NCI-H146 treated with DMSO at 0.1 percent for 48 hours (cell line): ENCODE measurements around the gene ARHGAP44.
"Not testable (repeated sequence)": the region's sequence is repeated elsewhere in the genome, so short reads cannot be mapped to it uniquely, and the experiment has no call there.

Experiments used
- DNase-seq: peaks from one replicate; lab custom pipeline; 2025; ENCODE audit not compliant: unreplicated experiment; lab: John Stamatoyannopoulos, UW

ARHGAP44 gene

DNA sequence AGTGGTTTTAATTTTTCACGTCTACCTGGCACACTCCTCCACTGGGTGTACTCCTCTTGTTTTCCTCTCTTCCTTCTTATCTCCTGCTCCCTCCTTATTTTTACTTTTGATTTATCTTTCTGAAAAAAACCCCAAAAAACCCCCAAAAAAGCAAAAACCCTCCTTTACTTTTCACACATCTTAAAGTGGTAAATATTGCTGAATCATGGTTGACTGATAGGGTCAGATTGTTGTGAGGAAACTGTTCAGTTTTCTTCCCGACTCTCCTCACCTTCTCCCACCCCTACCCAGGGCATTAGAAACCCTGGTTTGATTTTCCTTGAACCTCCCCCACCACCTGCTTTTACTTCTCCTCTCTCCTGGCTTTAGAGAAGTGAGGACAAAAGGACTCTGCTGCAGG is 25.4 kb downstream of the ARHGAP44 start:
- no peak for DNase-seq

DNA sequence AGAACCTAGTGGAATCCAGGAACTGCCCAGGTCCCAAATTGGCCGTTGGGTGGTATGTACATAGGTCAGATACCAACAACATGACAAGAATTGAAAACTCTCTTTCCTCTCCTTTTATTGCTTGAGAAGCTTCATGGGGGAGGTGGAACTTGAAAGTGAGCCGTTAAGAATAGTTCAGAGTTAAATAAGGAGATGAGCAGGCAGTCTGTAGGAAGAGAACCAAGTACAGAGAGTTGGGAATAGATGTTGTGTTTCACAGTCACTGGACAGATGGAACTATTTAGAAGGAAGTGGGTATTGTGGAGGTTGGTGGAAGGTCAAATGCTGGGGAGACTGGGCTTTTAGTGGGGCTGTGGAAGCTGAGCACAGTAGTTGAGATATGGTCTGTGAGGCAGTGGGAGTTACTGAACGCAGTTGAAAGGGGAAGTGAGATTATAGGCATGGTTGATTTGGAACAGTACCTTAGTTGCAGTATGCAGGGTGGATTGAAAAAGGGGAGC is 26.4 kb downstream of the ARHGAP44 start:
- no peak for DNase-seq

DNA sequence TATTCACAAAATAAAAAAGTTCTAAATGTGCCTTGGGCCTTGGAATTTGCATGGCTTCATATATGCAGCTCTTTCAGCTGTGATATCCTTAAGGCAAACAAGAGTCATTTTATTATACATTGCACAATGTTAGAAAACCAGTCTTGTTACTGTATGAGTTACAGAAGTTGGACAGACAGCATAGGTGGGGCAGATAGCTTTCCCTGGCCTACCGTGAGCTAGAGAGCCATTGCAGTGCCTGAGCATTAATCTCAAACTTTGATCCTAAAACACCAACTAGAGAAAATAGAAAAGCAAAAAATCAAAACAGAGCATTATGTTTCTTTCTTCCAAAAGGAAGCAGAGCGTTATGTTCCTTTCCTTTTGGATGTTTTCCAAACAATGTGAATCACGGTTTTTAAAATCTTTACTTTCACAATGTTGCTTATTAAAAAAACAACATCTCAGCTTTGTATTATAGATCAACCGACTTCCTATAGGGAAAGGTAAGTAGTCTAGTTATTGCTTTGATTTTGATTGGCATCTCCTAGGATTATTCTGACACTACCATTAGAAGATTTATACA is 32.2 kb downstream of the ARHGAP44 start:
- no peak for DNase-seq

DNA sequence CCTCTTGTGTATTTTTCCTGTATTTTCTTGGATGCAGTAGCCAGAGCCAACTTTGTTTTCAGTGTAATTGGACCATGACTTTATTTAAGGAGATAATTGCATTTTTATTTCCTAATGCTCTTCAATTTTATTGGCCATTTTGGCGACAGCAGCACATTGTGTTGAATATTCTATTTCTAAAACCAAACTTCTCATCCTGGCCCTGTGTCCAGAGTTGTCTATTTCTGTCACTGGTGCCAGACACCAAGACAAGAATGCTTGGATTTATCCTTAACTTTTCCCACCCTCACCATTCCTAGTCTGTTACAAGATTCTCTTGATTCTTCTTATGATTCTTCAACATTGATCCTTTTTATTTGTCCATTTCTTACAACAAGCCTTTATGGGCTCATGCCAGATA is 37.1 kb downstream of the ARHGAP44 start:
- no peak for DNase-seq

DNA sequence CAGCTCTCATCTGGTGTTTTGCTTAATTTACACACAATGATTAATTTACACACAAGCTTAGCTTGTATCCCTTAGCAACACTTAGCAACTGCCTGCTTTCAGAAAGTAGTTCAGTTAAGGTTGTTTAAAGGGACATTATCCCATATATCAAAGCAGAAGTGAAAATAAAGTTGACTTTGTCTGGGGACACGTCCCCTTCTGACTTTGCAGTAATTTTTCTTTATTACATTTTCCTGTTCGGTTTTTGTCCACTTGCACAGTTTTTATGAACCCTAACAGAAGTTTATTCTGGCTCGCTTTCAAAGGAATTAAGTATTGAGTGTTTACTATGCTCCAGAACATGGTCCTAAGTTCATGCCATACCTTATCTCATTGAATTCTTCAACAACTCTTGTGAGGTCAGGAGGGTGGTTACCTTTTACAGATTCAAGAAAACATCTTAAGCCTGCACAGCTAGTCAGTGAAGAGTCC is 41.5 kb downstream of the ARHGAP44 start:
- DNase-seq: no peak

DNA sequence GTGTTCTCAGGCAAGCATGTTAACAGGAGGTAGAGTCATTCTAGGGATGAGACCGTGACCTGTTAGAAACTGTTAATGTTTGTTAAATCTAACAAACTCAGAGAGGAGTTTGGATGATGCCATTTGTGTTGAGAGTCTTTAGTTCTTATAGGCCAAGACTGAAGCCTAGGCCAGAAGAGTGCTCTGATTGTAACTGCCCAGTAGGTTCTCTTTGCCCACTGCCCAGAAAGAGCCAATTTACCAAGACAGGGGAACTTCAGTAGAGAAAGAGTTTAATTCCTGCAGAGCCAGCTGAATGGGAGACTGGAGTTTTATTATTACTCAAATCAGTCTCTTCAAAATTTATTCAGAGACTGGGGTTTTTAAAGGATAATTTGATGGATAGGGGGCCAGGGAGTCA is 42.5 kb downstream of the ARHGAP44 start:
- no peak for DNase-seq

DNA sequence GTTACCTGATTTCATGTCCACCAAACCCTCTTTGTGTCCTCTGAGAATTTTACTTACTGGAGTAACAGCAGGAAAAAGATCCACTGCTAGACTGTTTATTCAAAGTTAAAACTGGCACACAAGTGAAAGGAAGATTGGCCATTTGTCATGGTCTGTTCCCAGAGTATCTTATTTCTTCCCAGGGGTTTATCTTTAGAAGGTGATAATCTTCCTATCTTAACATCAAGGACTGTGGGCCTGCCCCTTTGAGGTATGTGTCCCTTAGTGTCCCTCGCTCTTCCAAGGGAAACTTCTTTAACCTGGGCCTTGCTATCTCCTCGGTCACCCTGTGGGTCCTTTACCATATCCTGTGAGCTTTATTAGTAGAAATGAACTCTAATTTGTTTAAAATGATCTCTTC is 49.7 kb downstream of the ARHGAP44 start:
- DNase-seq: no peak

DNA sequence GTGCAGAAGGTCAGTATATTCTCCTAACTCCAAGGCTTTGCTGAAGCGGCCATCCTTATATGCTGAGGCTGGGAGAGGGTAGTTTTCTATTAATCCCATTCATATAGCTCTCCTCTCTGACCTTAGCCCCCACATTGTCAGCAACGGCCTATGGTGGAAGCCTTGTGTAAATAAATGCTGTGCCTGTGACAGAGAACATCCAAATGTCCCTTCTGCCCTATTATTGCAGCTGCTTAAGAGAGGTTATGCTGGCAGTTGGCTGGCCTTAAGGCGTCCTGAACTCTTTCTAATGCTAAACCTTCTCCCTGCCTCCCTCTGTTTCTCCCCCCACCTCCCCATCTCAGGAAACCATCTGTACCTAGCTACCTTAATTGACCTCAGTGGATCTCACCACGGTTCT is 53.6 kb downstream of the ARHGAP44 start:
- DNase-seq: no peak

DNA sequence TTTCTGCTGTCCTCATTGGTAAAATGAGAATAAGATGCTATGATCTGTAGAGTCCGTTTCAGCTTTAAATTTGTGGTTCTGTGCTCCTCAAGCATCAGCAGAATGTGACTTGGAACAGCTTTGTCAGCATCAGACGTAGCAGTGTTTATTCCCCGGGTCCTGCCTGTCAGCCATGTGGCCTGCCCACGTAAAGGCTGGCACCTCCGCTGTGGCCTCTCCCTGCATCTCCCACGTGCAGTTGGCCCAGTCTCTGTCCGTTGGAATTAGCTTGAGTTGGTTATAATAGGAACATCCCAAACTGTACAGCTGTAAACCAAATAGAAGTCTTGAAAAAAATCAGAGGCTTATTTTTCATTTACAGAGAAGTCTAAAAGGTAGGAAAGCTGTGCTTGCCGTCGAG is 61.7 kb downstream of the ARHGAP44 start:
- DNase-seq: no peak

DNA sequence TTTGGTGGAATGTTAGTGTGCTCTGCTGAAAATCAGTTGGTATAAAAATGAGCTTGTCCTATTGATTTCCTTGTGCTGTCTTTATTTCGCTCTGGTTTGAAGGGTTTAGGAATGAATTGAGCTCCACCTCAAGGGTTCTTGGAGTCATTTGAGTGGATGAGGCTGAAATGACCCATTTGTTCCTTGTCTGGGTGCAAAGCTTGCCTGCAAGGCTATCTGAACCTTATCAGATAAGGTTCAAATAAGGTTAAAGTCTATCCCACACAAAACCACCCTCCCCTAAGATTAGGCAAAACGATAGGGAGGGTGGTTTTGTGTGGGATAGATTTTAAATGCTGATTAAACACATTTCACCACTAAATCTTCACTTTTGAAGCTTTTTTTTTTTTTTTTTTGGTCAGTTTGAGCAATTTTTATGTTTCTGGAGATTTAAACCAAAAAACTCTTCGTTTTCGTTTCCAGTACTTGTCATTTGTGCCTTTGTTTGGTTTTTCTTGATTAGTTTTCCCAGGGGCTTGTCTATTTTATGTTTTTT is 62.7 kb downstream of the ARHGAP44 start:
- DNase-seq: no peak

DNA sequence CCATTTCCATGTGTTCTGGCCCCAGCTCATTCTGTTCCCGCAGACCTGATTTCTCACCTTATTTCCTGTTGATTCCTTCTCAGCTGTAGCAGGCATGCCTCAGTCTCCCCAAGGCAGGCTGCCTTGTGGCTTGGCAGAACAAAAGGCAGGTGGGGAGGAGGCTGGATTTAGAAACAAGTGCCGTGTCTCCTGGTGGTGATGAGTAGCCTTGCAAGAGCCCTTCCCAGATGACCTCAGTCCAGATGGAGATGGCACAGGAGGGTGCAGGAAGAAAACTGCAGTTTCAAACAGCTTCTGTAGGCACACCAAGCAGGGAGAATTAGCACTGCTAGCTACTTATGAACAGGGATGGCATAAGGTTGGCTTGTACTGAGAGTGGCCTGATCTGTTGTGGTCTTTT is 64.6 kb downstream of the ARHGAP44 start:
- no peak for DNase-seq

DNA sequence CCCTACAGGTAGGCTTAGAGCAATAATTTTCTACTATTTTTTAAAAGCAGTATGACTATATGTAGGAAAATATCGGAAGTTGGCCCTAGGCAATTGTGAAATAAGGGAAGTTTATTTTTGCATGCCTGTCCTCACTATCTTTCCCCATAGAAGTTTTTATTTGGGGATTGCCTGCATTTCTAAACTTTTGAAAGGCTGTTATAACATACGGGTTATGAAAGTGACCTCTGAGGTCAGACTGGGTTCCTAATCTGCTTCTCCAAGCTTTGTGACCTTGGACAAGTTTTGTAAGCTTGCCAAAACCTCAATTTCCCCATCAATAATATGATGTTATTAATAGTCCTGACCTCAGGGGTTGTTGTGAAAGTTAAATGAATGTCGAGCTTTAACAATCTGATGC is 67.1 kb downstream of the ARHGAP44 start:
- DNase-seq: no peak

DNA sequence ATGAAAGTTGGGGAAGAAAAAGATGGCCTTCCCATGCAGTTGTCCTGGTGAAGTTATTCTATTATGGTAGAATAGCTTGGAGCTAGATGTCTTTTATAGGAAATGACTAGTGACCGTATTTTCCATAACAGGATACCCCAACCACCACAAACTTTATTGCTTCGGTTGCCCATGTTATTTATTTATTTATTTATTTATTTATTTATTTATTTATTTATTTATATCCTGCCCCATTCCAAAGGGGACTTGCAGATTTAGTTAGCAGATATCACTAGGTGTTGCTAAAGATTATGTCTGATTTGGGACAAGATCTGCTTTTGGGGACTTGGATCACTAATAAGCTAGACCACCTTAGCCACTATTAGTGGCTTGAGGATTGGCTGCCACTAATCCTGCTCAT is 68.3 kb downstream of the ARHGAP44 start:
- no peak for DNase-seq

DNA sequence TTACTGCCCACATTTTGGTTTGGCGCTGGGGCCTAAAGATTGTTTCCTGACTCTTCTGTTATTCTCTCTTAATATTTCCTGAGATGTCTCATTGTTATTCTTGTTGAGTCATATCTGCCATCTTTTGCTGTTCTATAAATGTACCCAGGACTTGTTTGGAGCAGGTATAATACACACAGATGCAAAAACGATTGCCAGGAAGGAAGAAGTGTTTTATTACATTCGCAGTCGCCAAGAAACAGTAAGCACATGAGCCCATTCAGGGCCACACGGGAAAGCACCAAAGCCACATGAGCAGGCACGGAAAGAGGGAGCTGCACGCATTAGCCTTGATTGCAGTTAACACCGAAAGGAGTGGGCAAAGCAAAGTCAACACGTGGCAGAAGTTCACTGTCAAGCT is 70.2 kb downstream of the ARHGAP44 start:
- DNase-seq: no peak

DNA sequence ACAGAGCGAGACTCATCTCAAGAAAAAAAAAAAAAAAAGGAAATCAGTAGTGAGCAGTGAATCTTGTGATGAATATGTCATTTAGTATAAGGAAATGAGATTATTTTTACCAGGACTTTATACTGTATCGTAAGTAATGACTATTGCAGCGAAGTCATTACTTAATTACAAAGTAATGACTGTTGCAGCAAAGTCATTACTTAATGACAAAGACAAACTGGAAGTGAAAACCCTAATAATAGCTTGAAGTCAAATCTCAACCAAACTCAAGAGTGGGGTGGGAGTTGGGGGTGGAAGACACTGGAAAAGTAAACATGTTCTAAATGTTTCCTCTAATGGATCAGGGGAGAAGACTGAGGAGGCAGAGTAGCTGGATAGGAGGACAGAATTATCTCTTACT is 76.5 kb downstream of the ARHGAP44 start:
- DNase-seq: no peak

DNA sequence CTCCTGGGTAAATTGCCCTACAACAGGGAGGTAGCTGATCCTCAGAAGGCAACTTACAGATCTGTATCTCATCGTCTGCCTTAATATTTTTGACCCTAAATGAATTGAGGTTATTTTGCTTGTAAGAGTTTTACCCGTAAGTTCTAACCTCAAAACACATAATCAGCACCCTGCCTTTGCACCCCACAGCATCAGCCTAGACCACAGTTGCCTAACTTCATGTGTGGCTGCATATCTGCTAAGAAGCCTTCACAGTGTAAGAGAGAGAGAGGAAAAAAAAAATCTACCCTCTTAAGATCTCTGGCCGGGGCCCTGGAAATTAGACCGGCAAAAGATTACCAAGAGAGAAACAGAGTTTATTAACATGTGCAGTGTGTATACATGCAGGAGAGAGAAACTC is 76.9 kb downstream of the ARHGAP44 start:
- DNase-seq: no peak

DNA sequence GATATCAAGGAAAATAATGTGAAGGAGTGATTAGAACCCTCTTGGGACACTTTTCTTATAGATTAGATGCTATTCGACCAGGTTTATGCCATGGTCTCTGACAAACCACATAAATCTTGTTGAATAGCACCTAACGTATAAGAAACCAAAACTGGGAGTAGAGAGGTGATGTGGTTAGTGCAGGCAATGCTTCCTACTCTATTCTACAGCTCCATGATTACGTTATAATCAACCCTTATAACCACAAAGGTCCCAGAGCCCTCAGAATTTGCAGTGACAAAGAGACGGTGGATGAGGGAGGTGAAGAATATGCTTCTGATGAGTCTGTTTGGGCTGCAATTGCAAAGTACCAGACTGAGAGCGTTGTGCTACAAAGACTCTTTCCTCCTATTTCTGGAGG is 78.4 kb downstream of the ARHGAP44 start:
- no peak for DNase-seq

DNA sequence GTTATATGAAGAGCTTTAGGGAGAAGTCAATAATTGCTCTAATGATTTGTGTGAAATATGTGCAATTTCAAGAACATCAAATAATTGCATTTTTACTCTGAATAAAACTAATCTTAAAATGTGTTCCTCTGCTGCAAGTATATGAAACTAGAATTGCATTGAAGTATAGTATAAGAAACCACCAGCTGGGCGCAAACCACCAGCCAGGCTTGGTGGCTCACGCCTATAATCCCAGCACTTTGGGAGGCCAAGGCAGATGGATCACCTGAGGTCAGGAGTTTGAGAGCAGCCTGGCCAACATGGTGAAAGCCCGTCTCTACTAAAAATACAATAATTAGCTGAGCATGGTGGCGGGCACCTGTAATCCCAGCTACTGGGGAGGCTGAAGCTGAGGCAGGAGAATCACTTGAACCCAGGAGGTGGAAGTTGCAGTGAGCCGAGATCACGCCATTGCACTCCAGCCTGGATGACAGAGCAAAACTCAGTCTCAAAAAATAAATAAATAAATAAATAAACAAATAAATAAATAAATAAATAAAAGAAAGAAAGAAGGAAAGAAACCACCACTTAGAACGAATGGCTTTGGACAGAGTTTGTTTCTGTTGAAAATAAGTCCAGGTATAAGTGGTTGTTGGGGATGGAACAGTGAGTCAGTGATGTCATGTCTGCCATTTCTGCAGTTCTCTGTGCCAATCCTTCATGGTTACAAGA is 84.3 kb downstream of the ARHGAP44 start:
- DNase-seq: not testable (repeated sequence)

DNA sequence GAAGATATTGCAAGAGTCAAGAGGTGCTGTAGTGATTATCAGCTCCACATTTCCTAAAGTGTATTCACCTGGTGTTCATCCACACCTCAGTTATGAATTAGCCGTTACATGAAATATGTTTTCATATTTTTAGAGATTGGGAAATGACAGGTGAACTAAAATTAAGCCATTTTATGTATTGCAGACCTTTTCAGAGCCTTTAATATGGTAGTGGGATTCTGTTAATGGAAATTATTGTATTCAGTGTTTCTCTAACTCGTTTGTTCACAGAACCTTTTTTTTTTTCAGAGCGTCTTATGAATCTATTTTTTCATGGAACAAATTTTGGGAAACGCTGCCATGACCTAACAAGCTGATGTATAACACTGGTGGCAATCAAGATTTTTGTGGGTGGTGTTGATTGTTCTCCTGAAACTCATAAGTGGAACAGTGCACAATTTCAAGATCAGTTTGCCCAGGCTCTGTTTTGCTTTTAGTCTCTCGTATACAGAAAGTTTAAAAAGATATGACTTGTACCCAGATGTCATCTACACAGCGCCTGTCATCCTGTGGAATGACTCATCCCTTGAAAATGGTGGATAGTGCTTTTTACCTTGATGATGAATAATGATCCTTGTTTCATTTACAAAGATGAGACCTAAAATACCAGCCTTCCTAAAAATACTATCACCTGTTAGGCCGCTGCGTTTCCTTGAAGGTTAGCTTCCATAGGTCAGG is 88.8 kb downstream of the ARHGAP44 start:
- no peak for DNase-seq

DNA sequence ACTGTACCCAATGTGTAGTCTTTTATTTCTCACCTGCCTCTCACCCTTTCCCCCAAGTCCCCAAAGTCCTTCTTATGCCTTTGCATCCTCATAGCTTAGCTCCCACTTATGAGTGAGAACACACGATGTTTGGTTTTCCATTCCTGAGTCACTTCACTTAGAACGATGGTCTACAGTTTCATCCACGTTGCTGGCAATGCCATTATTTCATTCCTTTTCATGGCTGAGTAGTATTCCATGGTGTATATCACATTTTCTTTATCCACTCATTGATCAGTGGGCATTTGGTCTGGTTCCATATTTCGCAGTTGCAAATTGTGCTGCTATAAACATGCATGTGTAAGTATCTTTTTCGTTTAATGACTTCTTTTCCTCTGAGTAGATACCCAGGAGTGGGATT is 89.8 kb downstream of the ARHGAP44 start:
- not testable (repeated sequence) for DNase-seq

DNA sequence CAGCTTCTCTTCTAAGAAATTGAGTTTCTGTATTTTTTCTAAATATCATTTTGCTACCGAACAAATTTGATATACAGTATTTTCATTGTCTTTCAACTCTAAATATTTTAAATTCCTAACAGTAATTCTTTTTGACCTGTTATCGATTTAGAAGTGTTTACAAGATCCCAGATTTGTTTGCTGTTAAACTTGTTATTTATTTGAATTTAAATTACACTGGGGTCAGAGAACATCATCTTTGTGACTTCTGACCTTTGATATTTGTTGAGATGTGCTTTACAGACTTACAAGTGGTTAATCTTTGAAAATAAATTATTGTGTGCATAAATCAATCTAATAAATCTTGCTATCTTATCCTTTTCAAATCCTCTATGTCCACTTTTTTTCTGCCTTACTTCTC is 94.2 kb downstream of the ARHGAP44 start:
- DNase-seq: no peak

DNA sequence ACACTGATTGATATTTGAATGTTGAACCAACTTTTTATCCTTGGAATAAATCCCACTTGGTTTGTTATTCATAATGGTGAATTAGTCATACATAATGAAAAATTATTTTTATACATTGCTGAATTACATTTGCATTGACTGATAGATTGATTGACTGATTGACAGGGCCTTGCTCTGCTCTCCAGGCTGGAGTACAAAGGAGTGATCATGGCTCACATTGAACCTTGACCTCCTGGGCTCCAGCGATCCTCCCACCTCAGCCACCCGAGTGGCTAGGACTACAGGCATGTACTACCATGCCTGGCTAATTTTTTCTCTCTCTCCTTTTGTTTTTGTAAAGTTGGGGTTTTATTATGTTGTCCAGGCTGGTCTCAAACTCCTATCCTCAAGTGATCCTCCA is 97.8 kb downstream of the ARHGAP44 start:
- no peak for DNase-seq
